ENCODE results near the gene ELAVL2.
A peak's percentile ranks its signal among the peaks of the same experiment; 100 is the strongest.

Gene ELAVL2

GRCh38 chr9:23821375-23822181 lies 4.5 kb downstream of the ELAVL2 start:
- no peak for DNase-seq (ENCODE audit: low read depth, low spot score)

GRCh38 chr9:23820451-23821374 lies 5.3 kb downstream of the ELAVL2 start:
- DNase-seq (ENCODE audit: low read depth, low spot score) = no peak

GRCh38 chr9:23819403-23819802 lies 6.6 kb downstream of the ELAVL2 start:
- DNase-seq (ENCODE audit: low read depth, low spot score) = no peak

GRCh38 chr9:23814243-23814642 lies 11.8 kb downstream of the ELAVL2 start:
- no peak for DNase-seq (ENCODE audit: low read depth, low spot score)

GRCh38 chr9:23812673-23813072 lies 13.4 kb downstream of the ELAVL2 start:
- DNase-seq (ENCODE audit: low read depth, low spot score) = no peak

GRCh38 chr9:23811633-23812032 lies 14.4 kb downstream of the ELAVL2 start:
- no peak for DNase-seq (ENCODE audit: low read depth, low spot score)

GRCh38 chr9:23803216-23803615 lies 22.8 kb downstream of the ELAVL2 start:
- DNase-seq (ENCODE audit: low read depth, low spot score) = no peak

- no peak for DNase-seq (ENCODE audit: low read depth, low spot score)
Observed at GRCh38 chr9:23801523-23801922, 24.5 kb downstream of the ELAVL2 start.

GRCh38 chr9:23799521-23799920 lies 26.5 kb downstream of the ELAVL2 start:
- no peak for DNase-seq (ENCODE audit: low read depth, low spot score)

GRCh38 chr9:23798325-23798724 lies 27.7 kb downstream of the ELAVL2 start:
- no peak for DNase-seq (ENCODE audit: low read depth, low spot score)

- DNase-seq (ENCODE audit: low read depth, low spot score) = no peak
Observed at GRCh38 chr9:23796209-23796608, 29.8 kb downstream of the ELAVL2 start.

- DNase-seq (ENCODE audit: low read depth, low spot score) = no peak
Observed at GRCh38 chr9:23790351-23791260, 35.4 kb downstream of the ELAVL2 start.

GRCh38 chr9:23789529-23790254 lies 36.3 kb downstream of the ELAVL2 start:
- DNase-seq (ENCODE audit: low read depth, low spot score) = no peak

GRCh38 chr9:23784962-23785361 lies 41.1 kb downstream of the ELAVL2 start:
- no peak for DNase-seq (ENCODE audit: low read depth, low spot score)

- DNase-seq (ENCODE audit: low read depth, low spot score) = no peak
Observed at GRCh38 chr9:23783509-23783908, 42.5 kb downstream of the ELAVL2 start.

GRCh38 chr9:23779220-23779619 lies 46.8 kb downstream of the ELAVL2 start:
- DNase-seq (ENCODE audit: low read depth, low spot score) = no peak

- DNase-seq (ENCODE audit: low read depth, low spot score) = peak; percentile 17
Observed at GRCh38 chr9:23777328-23777727, 48.7 kb downstream of the ELAVL2 start.

- no peak for DNase-seq (ENCODE audit: low read depth, low spot score)
Observed at GRCh38 chr9:23775549-23775948, 50.5 kb downstream of the ELAVL2 start.

GRCh38 chr9:23774266-23774665 lies 51.8 kb downstream of the ELAVL2 start:
- DNase-seq (ENCODE audit: low read depth, low spot score) = no peak

GRCh38 chr9:23772385-23772783 lies 53.7 kb downstream of the ELAVL2 start:
- DNase-seq (ENCODE audit: low read depth, low spot score) = no peak
